ENCODE results near the gene ZNF385A.

DNA sequence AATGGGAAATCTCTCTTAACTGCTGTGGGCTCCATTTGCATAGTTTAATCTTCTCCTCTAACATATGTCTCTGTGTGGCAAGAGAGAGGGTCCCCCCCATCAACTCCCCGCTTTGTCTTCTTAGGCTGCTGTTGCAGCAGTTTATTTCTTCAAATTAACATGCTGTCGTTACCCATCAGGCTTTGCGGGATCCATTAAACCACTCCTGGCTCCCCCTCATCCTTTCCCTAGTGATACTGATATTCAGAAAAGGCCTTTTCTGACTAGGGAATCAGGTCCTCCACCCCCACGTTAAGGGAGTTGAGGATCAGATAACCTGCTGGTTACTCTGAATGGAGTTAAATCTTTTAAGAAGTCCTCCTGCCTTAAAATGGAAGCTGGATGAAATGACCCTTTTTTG is 35.5 kb downstream of the ZNF385A start:
- TF ChIP-seq EP300 (IDR thresholded peaks at IDR 0.05; ENCODE audit: borderline replicate concordance) (no peak), TEAD4 (IDR thresholded peaks at IDR 0.05) (no peak)

Data from Ishikawa (cell line).